HL-60/S4 (cell line): Measurements from ENCODE around the gene MLLT1.

Experiments
- in situ Hi-C: fragments of 300-500 bp; cut with MboI; formaldehyde crosslinking; loops from 2 replicates; pipeline ENCODE4 v1.14.3; 2022; ENCODE audit warnings: low sequenced_read_pairs

MLLT1 gene

GRCh38 chr19:6260376-6260775 lies 19.4 kb downstream of the MLLT1 start:
- in situ Hi-C loops: no loop called here

GRCh38 chr19:6259312-6259861 lies 20.4 kb downstream of the MLLT1 start:
- in situ Hi-C loops: no loop called here

GRCh38 chr19:6258812-6259311 lies 20.9 kb downstream of the MLLT1 start:
- in situ Hi-C loops: no loop called here

GRCh38 chr19:6253954-6254733 lies 25.6 kb downstream of the MLLT1 start:
- in situ Hi-C loops: no loop called here

GRCh38 chr19:6252066-6252465 lies 27.7 kb downstream of the MLLT1 start:
- in situ Hi-C loops: no loop called here

- in situ Hi-C loops: no loop called here
Observed at GRCh38 chr19:6250909-6251308, 28.9 kb downstream of the MLLT1 start.

GRCh38 chr19:6250024-6250615 lies 29.7 kb downstream of the MLLT1 start:
- in situ Hi-C loops: no loop called here

- in situ Hi-C loops: no loop called here
Observed at GRCh38 chr19:6249296-6249695, 30.5 kb downstream of the MLLT1 start.

GRCh38 chr19:6248844-6249243 lies 30.9 kb downstream of the MLLT1 start:
- in situ Hi-C loops: no loop called here

- in situ Hi-C loops: no loop called here
Observed at GRCh38 chr19:6248341-6248740, 31.4 kb downstream of the MLLT1 start.

- in situ Hi-C loops: no loop called here
Observed at GRCh38 chr19:6247007-6247288, 32.8 kb downstream of the MLLT1 start.

GRCh38 chr19:6246174-6247006 lies 33.4 kb downstream of the MLLT1 start:
- in situ Hi-C loops: no loop called here

GRCh38 chr19:6242677-6243076 lies 37.1 kb downstream of the MLLT1 start:
- in situ Hi-C loops: no loop called here

- in situ Hi-C loops: no loop called here
Observed at GRCh38 chr19:6241680-6242377, 37.9 kb downstream of the MLLT1 start.

- in situ Hi-C loops: no loop called here
Observed at GRCh38 chr19:6241056-6241455, 38.7 kb downstream of the MLLT1 start.

- in situ Hi-C loops: no loop called here
Observed at GRCh38 chr19:6239871-6240676, 39.7 kb downstream of the MLLT1 start.

GRCh38 chr19:6239401-6239844 lies 40.4 kb downstream of the MLLT1 start:
- in situ Hi-C loops: no loop called here

- in situ Hi-C loops: no loop called here
Observed at GRCh38 chr19:6238643-6239281, 41.0 kb downstream of the MLLT1 start.

- in situ Hi-C loops: no loop called here
Observed at GRCh38 chr19:6238256-6238642, 41.5 kb downstream of the MLLT1 start.
